DMS53 (cell line): ENCODE data around the gene ITK.

Experiments
- DNase-seq: peaks from one replicate; lab custom pipeline; 2025; lab: John Stamatoyannopoulos, UW

The ITK gene

GRCh38 chr5:157282150-157282549, 101.5 kb downstream of the ITK start:
- DNase-seq, result no peak

GRCh38 chr5:157283434-157283833, 102.8 kb downstream of the ITK start:
- no peak for DNase-seq

GRCh38 chr5:157284458-157285212, 104.0 kb downstream of the ITK start:
- DNase-seq, result no peak

- no peak for DNase-seq
Observed at GRCh38 chr5:157285310-157286035, 104.8 kb downstream of the ITK start.

GRCh38 chr5:157286761-157287211, 106.1 kb downstream of the ITK start:
- no peak for DNase-seq

DNA sequence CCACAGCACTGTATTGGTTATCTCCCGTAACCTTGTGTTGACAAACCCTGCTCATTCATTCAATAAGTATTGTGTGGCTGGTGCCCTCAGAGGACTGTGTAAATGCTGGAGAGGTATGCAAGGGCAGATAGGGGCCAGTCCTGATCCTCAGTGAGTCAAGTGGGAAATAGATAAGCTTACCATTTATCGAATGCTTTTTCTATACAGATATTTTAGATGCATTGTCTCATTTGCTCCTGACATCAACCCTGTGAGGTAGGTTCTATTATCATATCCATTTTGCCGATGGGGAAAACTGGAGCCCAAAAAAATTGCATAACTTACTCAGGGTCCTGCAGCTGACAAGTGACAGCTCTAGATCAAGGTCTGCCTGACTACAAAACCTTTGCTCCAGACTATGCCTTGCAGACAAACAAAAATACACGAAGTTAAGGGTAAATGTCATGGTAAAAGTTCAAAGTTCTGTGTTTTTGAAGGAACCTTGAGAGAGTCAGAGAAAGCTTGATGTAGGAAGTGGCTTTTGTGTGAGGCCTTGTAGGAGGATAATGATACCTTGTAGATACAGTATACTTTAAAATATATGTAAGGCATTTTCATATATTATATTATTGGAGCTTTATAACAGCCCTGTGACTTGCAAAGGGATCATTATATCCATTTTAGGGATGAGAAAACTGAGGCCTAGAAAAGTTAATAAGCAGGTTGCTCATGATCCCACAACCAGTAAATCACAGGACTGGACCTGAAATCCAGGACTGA, 107.9 kb downstream of the ITK start:
- no peak for DNase-seq

GRCh38 chr5:157289164-157289819, 108.7 kb downstream of the ITK start:
- DNase-seq, result no peak

DNA sequence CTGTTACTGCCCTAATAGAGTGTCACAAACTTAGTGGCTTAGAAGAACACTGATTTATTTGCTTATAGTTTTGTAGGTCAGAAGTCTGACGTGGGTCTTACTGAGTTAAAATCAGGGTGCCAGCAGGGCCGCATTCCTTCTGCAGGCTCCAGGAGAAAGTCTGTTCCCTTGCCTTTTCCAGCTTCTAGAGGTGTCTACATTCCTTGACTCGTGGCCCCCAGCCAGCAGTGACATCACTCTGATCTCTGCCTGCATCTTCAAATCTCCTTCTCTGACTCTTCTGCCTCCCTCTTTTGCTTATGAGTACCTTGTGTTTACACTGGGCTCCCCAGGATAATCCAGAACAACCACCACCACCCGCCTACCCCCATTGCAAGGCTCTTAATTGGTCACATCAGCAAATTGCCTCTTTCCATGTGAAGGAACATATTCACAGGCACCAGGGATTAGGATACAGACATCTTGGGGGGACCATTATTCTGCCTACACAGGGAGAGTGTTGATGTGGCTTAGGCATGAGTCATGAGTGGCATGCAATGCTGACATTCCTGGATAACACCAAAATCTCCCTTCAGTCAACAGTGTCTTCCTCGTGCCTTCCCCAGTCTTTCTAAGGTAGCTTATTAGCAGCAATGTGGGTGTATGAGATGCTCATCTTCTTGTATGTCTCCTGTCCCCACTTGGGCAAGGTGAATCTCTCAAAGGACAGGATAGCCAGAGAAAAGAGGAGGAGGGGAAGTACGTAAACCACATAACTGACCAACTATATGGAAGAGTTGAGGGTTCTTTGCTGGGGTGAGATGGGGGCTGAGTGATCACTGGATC, 109.7 kb downstream of the ITK start:
- peak; percentile 13 for DNase-seq

GRCh38 chr5:157290981-157291711, 110.5 kb downstream of the ITK start:
- peak; percentile 88 for DNase-seq

GRCh38 chr5:157292599-157292998, 112.0 kb downstream of the ITK start:
- DNase-seq, result no peak

GRCh38 chr5:157294407-157295091, 113.9 kb downstream of the ITK start:
- peak; percentile 82 for DNase-seq

- DNase-seq, result peak; percentile 84
Observed at GRCh38 chr5:157295247-157295646, 114.6 kb downstream of the ITK start.

GRCh38 chr5:157300564-157300963, 119.9 kb downstream of the ITK start:
- DNase-seq, result no peak

DNA sequence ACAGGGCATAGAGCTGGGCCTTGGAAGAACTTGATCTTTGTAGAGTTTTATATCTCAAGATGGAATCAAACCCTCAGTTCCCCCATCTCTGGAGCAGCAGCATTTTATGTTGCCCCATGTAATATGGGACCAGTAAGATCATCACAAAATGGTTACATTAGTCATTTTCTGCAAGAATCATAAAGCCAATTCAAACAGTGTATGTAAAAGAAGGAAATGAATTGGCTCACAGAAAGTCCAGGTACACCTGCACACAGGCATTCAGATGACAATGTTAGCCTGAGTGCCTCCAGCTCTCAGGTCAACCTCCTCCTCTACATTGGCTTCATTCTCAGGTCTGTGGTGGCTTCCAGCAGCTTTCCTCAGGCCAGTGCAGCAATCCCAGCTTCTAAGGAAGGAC, 120.4 kb downstream of the ITK start:
- DNase-seq, result no peak

GRCh38 chr5:157303023-157303422, 122.4 kb downstream of the ITK start:
- DNase-seq, result no peak

DNA sequence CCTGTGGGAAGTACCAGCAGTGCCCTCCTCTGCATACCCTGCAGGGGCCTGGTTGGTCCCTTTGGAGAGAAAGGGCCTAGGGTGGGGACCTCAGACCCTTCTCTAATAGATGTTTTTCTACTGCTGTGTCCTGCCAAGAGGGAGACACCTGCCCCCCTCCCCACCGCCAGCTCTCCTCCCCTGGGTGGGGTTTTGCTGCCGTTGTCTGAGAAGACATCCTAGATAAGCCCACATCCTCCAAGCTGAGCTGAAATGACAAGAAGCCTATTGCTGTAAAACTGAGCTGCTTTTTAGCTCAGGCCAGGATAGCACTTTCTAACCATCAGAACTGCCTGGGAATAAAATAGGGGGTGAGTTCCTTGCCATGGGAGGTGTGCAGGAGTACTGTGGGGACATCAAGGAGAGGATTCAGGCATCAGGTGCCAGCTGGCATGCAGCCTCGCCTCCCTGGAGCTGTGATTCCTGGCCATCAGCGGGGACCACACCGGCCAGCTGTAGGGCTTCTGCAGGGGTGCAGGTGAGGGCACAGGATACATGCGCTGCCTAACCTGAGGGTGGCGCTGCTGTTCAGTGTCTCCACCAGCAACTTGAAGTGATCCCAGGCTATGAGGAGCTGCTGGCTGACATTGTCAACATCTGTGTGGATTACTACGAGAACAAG, 123.2 kb downstream of the ITK start:
- peak; percentile 25 for DNase-seq
